ENCODE measurements around the gene CST9L.

- TF ChIP-seq POLR2A (IDR thresholded peaks at IDR 0.05) (no peak), CTCF (IDR thresholded peaks at IDR 0.05) (no peak), POLR2AphosphoS5 (IDR thresholded peaks at IDR 0.05) (no peak), EP300 (IDR thresholded peaks at IDR 0.05) (no peak)
Observed at GRCh38 chr20:23596579-23597250, 28.4 kb upstream of the CST9L start.

All from sigmoid colon (tissue), 4 donors.